ENCODE data around the gene DCBLD1.

- no peak for TF ChIP-seq POLR2AphosphoS5 (IDR thresholded peaks at IDR 0.05)
- no peak for TF ChIP-seq CTCF (IDR thresholded peaks at IDR 0.05)
- TF ChIP-seq POLR2A (IDR thresholded peaks at IDR 0.05; ENCODE audit: low read depth): no peak
Measured at GRCh38 chr6:117561128-117561527, 78.7 kb downstream of the DCBLD1 start.
